ENCODE measurements around the gene ELOVL6.

DNA sequence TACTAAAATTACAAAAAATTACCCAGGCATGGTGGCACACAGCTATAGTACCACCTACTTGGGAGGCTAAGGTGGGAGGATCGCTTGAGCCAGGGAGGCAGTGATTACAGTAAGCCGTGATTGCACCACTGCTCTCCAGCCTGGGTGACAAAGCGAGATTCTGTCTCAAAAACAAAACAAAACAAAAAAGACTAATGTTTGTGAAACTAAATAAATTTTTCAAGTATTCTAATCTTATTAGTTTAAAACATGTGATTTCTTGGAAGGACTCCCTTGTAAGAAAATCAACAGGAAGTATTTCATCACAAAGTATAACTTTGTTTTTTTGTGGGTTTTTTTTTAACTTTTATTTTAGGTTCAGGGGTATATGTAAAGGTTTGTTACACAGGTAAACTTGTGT is 196.1 kb downstream of the ELOVL6 start:
- TF ChIP-seq CTCF (IDR thresholded peaks at IDR 0.05 in 4 of 5, conservative IDR thresholded peaks at IDR 0.05 in 1 of 5) (no peak), POLR2A (IDR thresholded peaks at IDR 0.05) (no peak)
